ENCODE measurements around the gene PPEF2.
"Not testable (repeated sequence)": the region's sequence is repeated elsewhere in the genome, so short reads cannot be mapped to it uniquely, and the experiment has no call there.

- TF ChIP-seq CTCF (conservative IDR thresholded peaks at IDR 0.05; ENCODE audit: low read length); EZH2phosphoT487 (IDR thresholded peaks at IDR 0.05; ENCODE audit: borderline replicate concordance): not testable (repeated sequence)
Observed at GRCh38 chr4:75924916-75925315, 22.7 kb upstream of the PPEF2 start.
